AG09309 (cell line): Measurements from ENCODE around the gene SESN2.
A peak's percentile ranks its signal among the peaks of the same experiment; 100 is the strongest.

Experiments used
- DNase-seq: peaks from one replicate; pipeline ENCODE4 v3.0.0-alpha.2; 2010; ENCODE audit warnings: low read depth
- H3K4me3 ChIP-seq: 2 replicates; pipeline ENCODE4 v1.5.1; 2011; ENCODE audit warnings: mild to moderate bottlenecking, low read depth, low read length, moderate library complexity; ENCODE audit not compliant: control insufficient read depth
- TF ChIP-seq, protein P1 (sequence below): IDR thresholded peaks from 2 replicates; pipeline ENCODE4 v1.5.1; 2011; ENCODE audit warnings: mild to moderate bottlenecking, low read depth, low read length, inconsistent platforms; ENCODE audit not compliant: insufficient read depth, control insufficient read depth; ENCODE audit errors: missing control alignments

SESN2 gene, protein sequence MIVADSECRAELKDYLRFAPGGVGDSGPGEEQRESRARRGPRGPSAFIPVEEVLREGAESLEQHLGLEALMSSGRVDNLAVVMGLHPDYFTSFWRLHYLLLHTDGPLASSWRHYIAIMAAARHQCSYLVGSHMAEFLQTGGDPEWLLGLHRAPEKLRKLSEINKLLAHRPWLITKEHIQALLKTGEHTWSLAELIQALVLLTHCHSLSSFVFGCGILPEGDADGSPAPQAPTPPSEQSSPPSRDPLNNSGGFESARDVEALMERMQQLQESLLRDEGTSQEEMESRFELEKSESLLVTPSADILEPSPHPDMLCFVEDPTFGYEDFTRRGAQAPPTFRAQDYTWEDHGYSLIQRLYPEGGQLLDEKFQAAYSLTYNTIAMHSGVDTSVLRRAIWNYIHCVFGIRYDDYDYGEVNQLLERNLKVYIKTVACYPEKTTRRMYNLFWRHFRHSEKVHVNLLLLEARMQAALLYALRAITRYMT

DNA sequence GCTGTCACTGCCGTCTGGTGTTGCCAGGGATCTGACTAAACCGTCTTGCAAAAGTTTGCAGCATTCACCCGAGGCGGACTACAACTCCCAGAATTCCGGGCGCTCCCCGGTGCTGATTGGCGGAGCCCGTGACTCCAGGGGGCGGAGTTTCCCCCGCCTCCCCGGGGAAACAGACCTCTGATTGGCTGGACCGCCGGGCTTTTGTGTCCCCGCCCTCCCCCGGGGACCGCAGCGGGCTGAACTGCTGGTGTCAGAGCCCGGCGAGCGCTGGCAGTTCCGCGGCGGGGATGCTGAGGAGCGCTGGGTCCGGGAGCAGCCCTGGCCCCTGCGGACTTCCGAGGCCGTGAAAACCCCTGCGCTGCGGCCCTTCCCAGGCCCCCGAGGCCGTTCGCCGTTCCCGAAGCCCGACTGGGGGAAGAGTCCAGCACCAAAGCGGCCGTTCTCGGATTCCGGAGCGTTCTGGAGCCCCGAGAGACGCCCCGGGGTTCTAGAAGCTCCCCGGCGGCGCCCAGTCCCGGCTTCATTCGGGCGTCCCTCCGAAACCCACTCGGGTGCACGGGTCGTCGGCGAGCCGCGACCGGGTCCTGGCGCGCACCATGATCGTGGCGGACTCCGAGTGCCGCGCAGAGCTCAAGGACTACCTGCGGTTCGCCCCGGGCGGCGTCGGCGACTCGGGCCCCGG, at the start of gene SESN2:
TSS of gene SESN2 (plus strand) at position 267 of the 682 bp plus-strand sequence. CDS start at position 597, 330 bp downstream.
- H3K4me3 ChIP-seq: peak within 1 kb of the TSS; percentile 99
- peak; percentile 99 for DNase-seq
- TF ChIP-seq, protein P1, sequence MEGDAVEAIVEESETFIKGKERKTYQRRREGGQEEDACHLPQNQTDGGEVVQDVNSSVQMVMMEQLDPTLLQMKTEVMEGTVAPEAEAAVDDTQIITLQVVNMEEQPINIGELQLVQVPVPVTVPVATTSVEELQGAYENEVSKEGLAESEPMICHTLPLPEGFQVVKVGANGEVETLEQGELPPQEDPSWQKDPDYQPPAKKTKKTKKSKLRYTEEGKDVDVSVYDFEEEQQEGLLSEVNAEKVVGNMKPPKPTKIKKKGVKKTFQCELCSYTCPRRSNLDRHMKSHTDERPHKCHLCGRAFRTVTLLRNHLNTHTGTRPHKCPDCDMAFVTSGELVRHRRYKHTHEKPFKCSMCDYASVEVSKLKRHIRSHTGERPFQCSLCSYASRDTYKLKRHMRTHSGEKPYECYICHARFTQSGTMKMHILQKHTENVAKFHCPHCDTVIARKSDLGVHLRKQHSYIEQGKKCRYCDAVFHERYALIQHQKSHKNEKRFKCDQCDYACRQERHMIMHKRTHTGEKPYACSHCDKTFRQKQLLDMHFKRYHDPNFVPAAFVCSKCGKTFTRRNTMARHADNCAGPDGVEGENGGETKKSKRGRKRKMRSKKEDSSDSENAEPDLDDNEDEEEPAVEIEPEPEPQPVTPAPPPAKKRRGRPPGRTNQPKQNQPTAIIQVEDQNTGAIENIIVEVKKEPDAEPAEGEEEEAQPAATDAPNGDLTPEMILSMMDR: no peak

DNA sequence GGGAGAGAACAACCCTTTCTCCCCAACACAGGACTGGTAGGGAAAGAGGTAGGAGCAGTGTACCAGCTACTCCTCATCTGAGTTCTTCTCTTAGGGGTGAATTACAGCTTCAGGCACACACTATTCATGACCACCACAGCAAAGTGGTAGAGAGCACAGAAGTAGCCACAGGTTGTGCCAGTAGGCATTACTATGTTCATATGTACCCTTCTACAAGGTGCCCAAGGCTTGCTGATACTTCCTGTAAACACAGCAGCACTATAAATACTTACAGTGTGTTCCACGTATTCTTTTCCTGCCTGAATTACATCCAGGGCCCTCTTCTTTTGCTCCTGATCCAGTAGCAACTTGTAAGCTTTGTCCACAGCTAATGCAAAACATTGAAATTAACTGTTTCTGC, 49.6 kb upstream of the SESN2 start:
- no peak overlapping the region for H3K4me3 ChIP-seq
- no peak for DNase-seq
- TF ChIP-seq, protein P1: no peak

DNA sequence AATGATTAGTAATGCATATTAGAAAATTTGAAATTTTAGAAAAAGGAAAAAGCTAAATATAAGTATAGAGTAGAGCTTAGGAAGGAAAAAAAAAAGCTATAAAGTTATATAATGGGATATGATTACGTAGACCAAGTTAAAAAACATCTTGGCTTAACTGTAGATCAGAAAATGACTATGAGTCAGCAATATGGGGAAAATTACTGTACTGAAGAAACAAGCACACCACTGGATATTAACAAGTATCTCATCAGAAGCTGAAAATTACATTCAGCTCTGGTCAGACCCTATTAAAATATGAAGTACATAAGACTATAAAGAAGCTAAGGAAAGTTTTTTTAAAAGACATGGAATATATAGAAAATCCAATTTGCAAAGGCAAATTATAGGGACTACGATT, 46.0 kb upstream of the SESN2 start:
- TF ChIP-seq, protein P1: no peak
- no peak overlapping the region for H3K4me3 ChIP-seq
- no peak for DNase-seq

DNA sequence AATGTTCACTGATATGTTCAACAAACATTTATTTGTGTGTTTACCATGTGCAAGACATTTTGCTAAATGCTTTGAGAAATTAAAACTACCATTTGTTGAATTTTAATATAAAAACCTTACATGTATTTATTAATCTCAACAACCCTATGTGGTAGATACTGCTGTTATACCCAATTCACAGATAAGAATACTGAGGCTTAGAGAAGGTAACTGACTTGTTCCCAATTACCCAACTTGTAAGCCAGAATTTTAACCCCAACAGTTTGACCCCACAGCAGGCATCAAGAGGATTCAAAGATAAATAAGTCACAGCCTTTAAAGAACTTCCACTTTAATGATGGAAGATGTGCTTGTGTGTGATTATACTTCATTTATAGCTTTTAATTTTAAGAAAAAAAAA, 30.2 kb upstream of the SESN2 start:
- no peak overlapping the region for H3K4me3 ChIP-seq
- no peak for DNase-seq
- TF ChIP-seq, protein P1: no peak

DNA sequence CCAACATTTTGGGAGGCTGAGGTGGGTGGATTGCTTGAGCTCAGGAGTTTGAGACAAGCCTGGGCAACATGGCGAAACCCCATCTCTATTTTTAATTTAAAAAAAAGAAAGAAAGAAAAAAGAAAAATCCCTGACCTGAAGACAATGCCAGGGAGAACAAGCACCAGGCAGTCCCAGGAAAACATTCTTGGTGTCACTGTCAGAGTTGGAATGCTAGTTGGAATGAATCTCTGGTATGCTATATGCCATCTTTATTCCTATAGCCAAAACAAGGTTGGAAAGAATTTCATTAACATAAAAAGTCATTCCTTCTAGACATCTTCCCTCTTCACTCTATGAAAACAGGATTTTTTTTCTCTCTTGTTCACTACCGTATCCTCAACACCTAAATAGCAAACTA, 29.3 kb upstream of the SESN2 start:
- no peak overlapping the region for H3K4me3 ChIP-seq
- TF ChIP-seq, protein P1: no peak

DNA sequence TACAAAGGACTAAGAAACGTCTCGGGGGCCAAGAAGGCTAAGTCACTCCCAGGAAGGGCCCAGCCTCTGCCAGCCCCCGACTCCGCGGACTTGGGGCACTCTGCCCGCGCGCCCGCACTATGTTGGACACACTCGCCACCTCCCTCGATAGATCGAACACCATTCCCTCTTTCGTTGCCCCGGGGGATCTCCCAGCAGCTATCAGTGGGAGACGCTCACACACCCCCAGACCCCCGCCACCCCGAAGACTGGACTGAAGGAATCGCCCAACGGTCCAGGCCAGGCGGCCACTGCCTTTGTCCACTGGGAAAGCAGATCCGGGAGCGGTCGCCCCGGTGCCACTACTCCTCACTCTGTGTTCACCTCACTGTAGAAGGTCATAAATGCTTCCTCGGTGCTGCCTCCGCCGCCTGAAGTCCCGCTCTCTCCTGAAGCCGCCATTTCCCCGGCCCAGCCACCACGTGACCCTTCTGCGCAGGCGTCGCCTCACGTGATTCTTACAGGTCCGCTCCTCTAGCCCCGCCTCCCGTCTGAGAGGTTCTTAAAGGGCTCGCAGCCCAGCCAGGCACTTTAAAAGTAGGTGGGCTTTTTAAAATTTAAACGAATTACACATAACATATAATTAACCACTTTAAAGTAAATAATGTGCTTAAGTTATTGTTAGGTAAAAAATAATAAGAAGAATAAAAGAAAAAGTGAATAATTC, 26.6 kb upstream of the SESN2 start, which contains the start of gene DNAJC8:
TSS of gene DNAJC8 (minus strand) at position 472 of the 706 bp plus-strand sequence. CDS start at position 441, 31 bp downstream.
- DNase-seq: peak; percentile 49

More for the DNA sequence above, 29.3 kb upstream of the SESN2 start:
- DNase-seq: no peak

More for the DNA sequence above, 26.6 kb upstream of the SESN2 start, which contains the start of gene DNAJC8:
- peak within 1 kb of the TSS; percentile 94 for H3K4me3 ChIP-seq
- TF ChIP-seq, protein P1: no peak
